Activated CD4-positive, alpha-beta T cell treated with anti-CD3 and anti-CD28 coated beads for 4 hours (primary cell): ENCODE measurements around the gene BRAF.
"Not testable (repeated sequence)": the region's sequence is repeated elsewhere in the genome, so short reads cannot be mapped to it uniquely, and the experiment has no call there.

Experiments
- DNase-seq, 2 donors: peaks; one replicate each; pipeline ENCODE4 v3.0.0-alpha.2; 2020

The BRAF gene

DNA sequence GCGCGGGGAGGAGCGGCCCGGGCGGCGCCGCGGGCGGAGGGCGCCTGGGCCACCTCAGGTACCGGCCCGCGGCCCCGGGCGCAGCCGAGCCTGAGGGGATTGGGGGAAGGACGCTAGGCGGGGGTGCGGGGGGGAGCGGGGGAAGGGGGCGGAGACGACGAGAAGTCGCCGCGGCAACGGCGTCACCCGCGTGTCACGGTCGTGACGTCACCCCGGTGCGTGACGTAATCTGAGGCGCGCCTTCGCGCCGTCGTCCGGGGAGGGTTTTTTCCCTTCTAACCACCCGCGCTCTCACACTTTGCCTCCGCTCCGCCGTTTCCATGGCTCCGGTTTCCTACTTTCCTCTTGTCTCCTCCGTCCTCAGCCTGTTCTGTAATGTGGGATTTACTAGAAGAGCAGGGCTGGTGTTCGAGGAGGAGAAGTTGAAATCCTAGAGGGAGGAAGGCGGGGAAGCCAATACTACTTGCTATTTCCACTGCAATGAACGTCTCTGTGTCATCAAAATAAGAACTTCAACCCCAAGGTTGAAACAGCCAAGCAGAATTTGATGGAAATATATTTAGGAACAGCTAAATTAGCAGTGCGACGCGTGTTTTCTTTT lies at the start of gene BRAF:
TSS of gene BRAF (minus strand) at position 109 of the 601 bp plus-strand sequence. CDS start 226 bp downstream, outside the sequence.
- peak; percentile 91 to 94 for DNase-seq

DNA sequence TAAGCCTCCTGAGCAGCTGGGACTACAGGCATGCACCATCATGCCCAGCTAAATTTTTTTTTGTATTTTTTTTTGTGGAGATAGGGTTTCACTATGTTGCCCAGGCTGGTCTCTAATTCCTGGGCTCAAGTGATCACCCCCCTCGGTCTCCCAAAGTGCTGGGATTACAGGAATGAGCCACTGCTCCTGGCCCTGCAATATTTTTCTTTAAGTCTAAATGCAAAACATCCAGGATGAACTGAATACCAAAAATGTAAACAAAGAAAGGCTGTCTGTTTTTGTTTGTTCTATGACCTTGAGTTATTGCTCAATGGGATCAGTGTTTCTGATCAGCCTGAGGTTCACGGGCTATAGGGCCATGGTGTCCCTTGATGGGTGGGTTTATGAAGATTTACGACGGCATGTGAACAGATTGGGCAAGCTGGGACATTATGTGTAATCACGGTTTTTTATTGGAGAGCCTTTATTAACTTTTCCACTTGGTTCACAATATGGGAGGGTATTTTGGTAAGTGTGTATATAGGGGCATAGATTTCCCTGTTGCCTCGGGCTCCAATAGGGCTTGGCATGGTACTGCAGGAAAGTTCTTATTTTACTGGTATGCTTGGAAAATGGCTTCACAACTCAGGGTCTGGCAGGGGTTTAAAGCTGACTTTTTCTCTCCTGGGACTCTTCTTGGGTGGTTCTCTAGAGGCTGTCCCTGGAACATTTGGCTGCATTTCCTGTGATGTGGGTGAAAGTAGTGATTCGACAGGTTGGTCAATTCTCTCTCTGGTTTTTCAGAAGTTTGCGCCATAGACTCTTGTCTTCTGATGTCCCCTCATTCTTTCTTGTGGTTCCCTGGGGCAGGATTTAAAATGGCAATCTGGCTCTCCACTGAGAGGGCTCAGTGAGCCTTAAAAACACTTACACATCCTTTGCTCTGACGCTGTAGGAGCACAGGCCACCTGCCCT lies 48.4 kb upstream of the BRAF start:
- no peak for DNase-seq

DNA sequence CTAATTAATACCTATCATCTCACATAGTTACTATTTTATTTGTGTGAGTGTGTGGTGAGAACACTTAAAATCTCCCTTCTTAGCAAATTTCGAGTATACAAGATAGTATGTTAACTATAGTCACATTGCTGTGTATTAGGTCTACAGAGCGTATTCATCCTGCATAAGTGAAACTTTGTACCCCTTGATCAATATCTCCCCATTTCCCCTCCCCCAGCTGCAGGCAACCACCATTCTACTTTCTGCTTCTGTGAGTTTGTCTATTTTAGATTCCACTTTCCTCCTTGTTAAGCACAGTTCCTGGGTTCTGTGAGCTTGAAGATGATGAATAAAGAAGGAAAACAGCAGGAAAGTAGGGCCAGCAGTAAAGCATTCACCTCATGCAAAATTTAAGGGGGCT lies 47.6 kb upstream of the BRAF start:
- DNase-seq, result no peak

DNA sequence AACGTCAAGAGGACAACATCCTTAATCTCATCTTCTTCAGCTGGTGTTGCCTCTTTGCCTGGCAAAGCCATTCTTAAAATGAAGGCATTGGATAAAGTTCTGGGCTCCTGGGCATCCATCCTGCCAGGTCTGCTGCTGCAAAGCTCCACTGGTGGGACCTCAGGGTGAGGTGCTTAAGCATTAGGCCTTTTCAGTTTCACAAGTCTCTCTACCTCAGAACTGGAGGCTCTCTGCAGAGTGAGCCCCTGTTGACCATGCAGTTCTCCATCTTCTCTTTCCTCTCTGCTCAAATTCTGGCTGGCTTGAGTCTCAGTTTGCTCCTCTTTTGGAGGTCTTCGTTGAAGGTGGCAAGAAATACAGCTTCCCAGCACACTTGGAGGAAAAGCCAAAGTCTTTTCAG lies 42.7 kb upstream of the BRAF start:
- DNase-seq, result no peak

DNA sequence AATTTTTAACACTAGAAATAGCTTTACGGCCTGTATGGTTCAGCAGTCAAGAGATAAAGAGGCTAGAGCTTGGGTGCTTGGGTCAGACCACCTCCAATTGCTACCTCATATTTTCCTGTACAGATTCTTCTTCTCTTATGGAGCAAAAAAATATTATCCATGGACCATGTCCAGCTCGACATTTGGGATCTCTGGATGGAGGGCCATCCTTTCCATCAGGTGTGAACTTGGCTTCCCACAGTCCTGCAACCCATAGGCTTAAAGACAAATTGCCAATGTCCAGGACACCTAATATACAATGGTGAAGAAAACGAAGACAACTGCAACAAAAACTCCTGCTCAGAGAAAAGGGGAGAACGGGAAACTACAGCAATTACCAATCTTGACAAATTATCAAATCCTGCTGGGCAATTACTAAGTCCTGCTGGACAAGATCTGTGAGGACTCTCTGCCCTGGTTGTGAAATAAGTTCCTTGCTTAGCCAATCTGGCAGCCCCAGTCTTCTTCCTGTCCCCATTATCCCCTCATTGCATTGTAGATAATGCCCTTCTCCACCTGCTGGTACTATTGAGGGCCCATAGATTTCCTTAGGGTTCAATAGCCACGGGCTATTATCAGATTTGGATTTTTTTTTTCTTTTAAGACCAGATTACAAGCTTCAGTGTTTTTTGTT lies 42.0 kb upstream of the BRAF start:
- no peak for DNase-seq

DNA sequence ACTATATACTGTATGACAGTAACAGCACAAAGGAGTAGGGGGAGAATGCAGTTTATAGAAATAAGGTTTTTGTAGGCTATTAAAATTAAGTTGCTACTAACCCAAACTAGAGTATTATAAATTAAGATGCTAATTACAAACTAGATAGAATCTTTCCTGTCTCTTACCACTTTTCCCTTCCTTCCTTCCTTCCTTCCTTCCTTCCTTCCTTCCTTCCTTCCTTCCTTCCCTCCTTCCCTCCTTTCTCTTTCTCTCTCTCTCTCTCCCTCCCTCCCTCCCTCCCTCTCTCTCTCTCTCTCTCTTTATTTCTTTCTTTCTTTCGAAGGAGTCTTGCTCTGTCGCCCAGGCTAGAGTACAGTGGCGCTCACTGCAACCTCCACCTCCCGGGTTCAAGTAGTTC lies 36.4 kb upstream of the BRAF start:
- DNase-seq, result no peak

DNA sequence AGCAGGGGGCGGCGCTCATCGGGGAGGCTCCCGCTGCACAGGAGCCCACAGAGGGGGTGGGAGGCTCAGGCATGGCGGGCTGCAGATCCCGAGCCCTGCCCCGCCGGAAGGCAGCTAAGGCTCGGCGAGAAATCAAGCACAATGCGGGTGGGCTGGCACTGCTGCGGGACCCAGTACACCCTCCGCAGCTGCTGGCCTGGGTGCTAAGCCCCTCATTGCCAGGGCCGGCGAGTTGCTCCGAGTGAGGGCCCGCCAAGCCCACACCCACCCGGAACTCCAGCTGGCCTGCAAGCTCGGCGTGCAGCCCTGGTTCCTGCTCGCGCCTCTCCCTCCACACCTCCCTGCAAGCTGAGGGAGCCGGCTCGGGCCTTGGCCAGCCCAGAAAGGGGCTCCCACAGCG lies 32.3 kb upstream of the BRAF start:
- not testable (repeated sequence) for DNase-seq

DNA sequence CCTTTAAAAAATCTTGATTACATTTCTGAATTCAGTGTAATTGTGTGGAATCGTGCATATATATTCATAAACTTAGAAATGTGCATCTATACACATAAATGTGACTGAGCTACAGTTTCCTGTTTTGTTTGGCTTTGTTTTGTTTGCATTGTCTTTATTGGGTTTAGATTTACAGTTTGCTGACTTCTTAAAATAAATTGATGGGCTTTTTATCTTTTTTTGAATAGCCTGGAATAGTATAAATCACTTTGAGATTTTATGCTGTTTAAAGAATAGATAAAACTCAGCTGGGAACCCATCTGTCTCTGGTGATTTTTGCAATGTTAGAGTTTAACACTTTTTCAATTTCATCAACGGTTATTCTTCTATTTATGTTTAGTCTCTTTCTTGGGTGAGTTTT lies 21.2 kb upstream of the BRAF start:
- no peak for DNase-seq

DNA sequence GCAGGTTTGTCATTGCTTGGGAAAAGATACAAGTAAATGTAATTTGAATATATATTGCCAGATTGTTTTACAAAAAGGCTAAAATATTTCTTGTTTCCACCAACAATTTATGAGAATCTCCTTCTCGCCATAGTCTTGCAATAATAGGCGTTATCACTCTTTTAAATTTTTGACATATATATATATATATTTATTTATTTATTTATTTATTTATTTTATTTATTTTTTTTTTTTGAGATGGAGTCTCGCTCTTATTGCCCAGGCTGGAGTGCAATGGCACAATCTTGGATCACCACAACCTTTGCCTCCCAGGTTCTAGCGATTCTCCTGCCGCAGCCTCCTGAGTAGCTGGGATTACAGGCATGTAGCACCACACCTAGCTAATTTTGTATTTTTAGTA lies 17.5 kb upstream of the BRAF start:
- not testable (repeated sequence) for DNase-seq

DNA sequence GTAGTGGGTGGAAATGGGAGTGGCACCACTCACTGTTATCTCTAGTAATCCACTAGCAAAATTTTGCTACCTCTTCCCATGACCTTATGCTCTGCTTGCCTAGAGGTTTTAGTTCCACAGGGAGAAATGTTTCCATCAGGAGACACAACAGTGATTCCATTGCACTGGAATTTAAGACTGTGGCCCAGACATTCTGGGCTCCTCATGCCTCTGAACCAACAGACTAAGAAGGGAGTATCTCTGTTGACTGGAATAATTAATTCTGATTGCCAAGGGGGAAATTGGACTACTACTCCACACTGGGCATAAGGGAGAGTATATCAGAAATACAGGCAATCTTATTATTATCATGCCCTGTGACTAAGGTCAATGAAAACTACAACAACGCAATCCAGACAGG lies 16.2 kb upstream of the BRAF start:
- DNase-seq, result no peak

DNA sequence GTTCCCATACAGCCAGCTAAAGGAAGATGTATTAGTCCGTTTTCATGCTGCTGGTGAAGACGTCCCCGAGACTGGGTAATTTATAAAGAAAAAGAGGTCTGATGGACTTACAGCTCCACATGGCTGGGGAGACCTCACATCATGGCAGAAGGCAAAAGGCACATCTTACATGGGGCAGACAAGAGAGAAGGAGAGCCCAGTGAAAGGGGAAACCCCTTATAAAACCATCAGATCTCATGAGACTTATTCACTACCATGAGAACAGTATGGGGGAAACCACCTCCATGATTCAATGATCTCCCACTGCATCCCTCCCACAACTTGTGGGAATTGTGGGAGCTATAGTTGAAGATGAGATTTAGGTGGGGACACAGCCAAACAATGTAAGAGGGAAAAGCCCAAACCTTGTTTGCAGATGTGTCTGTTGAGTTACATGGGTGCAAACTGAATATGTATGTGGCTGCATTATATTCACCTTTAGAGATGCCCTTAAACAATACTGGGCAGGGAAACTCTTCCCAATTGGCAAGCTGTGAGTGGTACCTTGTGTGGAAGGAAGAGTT lies 13.1 kb upstream of the BRAF start:
- no peak for DNase-seq

DNA sequence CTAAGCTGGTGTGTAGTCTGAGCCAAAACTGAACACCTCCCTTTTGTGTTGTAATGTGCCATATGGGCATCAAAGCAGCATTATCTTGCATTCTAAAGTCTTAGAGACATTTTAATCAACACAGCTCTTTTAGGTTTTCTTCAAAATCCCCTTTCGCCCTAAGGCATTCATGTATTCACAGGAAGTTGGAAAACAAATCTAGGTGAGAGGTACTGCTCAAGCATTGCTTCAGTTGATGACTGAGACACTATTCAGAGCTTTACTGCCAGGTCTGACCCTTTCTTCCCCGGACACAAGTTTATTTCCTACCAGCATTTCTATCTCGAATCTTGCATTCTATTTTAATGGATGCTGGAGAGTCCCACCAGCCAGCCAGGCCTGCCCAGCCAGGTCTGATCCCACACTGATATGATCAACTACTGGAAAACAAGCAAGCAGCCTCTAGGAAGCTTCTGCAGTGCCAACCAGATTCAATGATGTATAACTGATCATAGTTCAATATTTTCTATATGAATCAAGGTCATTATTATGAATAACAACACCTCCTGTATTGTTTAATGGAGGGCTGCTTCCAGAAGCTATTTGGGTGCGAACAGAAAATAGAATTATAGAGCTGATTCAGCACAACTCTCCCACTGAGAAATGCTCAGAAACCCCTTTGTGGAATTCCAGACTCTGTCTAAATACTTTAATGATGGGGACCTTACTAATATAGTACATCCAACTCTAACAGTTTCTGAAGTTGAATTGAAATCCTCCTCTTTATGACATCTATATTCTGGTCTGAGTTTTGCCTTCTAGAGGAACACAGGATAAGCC lies 4.0 kb upstream of the BRAF start:
- DNase-seq, result no peak

DNA sequence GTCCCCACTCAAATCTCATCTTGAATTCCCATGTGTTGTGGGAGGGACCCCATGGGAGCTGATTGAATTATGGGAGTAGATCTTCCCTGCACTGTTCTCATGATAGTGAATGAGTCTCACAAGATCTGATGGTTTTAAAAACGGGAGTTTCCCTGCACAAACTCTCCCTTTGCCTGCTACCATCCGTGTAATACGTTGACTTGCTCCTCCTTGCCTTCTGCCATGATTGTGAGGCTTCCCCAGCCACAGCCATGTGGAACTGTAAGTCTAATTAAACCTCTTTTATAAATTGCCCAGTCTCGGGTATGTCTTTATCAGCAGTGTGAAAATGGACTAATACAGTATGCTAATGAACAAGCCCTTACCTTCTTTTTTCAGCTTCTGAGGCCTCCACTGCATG lies 3.2 kb upstream of the BRAF start:
- DNase-seq, result not testable (repeated sequence)

DNA sequence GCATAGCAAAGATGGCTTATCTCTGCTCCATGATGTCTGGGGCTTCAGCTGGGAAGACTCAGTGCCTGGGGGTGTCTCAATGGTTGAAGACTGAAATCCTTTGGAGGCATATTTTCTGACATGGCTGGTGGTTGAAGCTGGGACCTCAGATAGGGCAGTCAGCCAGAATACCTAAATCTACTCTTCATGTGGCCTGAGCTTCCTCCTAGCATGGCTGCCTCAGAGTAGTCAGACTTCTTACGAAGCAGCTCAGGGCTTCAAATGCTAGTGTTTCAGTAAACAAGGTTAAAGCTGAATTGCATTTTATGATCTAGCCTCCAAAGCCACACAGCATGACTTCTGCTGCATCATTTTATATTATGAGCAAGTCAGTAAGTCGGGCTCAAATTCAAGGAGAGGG lies 2.6 kb upstream of the BRAF start:
- DNase-seq, result no peak

DNA sequence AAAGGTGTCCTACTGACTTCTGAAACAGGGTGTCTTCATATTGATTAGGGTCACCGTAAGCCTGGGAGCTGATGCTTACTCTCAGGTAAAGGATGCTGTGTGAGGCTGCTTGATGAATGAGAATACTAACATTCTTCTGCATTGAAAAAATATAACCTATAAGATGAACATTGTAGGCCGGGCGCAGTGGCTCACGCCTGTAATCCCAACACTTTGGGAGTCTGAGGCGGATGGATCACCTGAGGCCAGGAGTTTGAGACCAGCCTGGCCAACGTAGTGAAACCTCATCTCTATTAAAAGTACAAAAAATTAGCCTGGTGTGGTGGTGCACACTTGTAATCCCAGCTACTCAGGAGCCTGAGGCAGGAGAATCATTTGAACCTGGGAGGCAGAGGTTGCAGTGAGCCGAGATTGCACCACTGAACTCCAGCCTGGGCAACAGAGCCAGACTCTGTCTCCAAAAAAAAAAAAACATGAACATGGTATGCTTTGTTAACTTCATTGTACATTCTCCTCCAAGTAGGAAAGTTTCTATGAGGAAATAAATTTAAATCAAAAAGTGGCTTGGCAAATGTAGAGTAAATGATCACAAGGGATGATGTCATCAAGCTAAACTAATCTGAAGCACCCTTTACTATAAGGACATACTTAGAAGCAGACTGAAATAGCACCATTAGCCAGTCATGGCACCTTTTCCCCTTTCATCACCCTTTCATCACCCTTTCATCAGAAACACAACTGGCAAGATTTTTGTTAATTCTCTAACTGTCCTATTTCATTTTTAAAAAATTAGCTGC lies 1.5 kb upstream of the BRAF start:
- no peak for DNase-seq

DNA sequence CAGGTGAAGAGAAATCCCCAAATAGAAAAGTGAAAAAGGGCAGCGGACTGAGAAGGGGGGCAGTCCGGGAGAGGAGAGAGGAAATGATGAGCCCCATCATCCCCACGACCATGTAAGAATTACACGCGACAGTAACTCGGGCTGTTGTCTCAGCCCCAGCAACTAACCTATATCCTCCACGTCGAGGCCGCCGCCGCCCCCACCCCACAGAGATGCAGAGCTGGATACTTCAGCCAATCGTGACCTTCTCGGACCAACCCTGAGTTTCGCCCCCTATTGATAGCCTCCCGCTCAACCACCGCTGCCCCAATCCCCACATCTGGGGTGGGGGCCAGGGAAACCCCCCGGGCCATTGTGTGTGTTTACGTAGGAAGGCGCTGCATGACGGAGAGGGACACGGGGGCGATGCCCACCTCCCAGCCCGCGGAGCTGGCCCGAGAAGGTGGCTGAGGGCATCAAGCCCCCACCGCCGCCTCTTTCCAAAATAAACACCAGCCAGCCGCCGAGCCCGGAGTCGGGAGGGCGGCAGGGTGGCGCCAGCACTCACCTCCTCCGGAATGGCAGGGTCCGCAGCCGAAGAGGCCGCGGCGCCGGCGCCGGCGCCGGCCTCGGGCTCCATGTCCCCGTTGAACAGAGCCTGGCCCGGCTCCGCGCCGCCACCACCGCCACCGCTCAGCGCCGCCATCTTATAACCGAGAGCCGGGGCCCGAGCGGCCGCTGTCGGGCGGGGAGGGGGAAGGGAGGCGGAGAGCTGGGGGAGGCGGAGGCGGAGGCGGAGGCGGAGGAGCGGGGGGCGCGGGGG lies 509 bp downstream of the BRAF start:
- DNase-seq, result peak; percentile 52 to 64

DNA sequence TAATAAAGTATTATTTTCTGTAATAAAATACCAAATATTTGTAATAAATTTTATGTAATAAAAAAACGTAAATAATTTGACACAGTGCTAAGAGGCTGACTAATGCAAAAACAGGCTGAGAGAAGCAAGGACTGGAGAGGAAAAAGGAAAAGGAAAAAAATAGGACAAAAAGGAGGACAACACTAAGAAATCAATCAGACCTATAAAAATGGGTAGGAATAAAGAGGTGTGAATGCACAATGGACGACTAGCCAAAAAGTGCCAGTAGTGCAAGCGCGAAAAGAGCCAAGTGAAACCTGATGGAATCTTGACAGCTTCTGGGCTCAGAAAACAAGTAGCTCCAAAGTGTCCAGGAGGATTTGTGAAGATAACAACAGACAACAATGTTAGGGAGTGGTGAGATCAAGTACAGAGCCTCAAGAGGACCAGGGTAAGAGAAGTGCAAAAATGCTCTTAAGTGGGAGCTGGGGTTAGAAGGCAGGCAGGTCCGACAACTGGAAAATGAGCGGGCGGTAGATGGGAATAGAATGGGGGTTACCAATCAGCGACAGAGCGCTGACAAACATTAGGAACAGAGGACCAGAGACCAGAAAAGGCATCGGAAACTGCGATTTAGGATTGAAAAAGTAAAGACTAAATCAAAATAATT lies 1.2 kb downstream of the BRAF start:
- peak in 1 of 2 donors; percentile 5 for DNase-seq

DNA sequence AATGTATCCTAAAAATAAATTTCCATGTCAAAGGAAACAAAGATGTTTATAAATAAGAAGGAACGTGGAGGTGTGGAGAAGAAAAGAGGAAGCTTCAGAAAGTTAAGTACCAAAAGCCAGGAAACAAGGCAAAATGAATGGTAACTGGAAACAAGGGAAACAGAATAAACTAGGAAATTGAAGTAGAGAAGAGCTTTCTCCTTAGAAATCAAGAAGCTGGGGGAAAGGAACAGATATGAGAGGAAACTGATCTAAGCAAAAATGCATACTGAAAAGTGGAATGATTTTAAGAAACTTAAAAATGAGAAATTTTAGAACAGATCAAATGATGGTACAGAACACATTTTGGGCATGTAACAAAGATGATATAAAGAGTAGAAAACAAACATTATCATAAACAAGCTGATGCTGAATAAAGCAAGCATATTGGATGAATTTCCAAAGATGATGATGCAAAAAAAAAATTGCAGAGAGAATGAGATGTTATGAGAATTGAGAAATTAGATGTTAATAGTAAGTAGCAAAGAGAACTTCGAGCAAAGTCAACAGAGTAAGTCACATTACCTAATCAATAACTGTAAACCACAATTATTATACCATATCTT lies 1.9 kb downstream of the BRAF start:
- no peak for DNase-seq

DNA sequence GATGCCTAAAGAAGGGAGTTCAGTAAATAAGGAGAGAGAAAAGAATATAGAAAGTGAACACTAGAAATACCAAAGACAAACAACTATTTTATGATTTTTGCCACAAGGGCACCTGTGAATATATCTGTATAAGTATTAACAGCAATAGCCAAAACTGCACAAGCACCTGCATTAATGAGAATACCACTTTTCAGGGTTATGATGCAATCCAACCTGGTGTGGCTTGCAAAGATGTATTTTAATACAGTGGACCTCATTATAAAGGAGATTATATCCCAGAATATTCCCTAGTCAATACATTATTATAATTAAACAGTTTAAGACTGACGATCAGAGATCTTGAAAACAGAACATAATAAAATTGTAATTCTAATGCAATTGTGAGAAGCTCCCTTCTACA lies 4.0 kb downstream of the BRAF start:
- no peak for DNase-seq

DNA sequence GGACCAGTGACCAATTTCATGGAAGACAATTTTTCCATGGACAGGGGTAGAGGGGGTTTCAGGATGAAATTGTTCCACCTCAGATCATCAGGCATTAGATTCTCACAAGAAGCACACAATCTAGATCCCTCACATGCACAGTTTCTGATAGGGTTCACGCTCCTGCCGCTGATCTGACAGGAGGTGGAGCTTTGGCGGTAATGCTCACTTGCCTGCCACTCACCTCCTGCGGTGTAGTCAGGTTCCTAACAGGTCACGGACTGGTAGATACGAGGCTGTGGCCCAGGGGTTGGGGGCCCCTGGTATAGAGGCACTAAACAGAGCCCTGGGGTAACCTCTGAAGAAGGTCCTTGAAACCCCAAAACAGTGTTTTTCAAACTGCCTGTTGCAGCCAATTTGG lies 6.5 kb downstream of the BRAF start:
- no peak for DNase-seq
